HG03135 (cell line): Measurements from ENCODE around the gene AIDA.
"Not testable (repeated sequence)": the region's sequence is repeated elsewhere in the genome, so short reads cannot be mapped to it uniquely, and the experiment has no call there.

Source experiments
- ATAC-seq: cut with Tn5 transposase; IDR thresholded peaks from one replicate; pipeline ENCODE4 v1.9.1; 2021; ENCODE audit warnings: mild to moderate bottlenecking, moderate library complexity; ENCODE audit not compliant: unreplicated experiment

The AIDA gene

GRCh38 chr1:222713091-222713961 is 1.0 kb upstream of the AIDA start:
- ATAC-seq: peak; percentile 54

GRCh38 chr1:222711319-222712252 is 705 bp downstream of the AIDA start:
- ATAC-seq: peak; percentile 35

- no peak for ATAC-seq
Observed at GRCh38 chr1:222709700-222710153, 2.6 kb downstream of the AIDA start.

- no peak for ATAC-seq
Observed at GRCh38 chr1:222706815-222707214, 5.5 kb downstream of the AIDA start.

- ATAC-seq: no peak
Observed at GRCh38 chr1:222704260-222704659, 8.0 kb downstream of the AIDA start.

GRCh38 chr1:222702210-222702609 is 10.1 kb downstream of the AIDA start:
- ATAC-seq: no peak

- no peak for ATAC-seq
Observed at GRCh38 chr1:222697826-222698225, 14.5 kb downstream of the AIDA start.

GRCh38 chr1:222697203-222697602 is 15.1 kb downstream of the AIDA start:
- ATAC-seq: no peak

- no peak for ATAC-seq
Observed at GRCh38 chr1:222696741-222697140, 15.6 kb downstream of the AIDA start.

- ATAC-seq: no peak
Observed at GRCh38 chr1:222694927-222695326, 17.4 kb downstream of the AIDA start.

GRCh38 chr1:222691016-222691415 is 21.3 kb downstream of the AIDA start:
- ATAC-seq: no peak

GRCh38 chr1:222680080-222680479 is 32.2 kb downstream of the AIDA start:
- no peak for ATAC-seq

GRCh38 chr1:222670110-222670509 is 42.2 kb downstream of the AIDA start:
- no peak for ATAC-seq

- ATAC-seq: not testable (repeated sequence)
Observed at GRCh38 chr1:222669107-222669506, 43.2 kb downstream of the AIDA start.

GRCh38 chr1:222668184-222668583 is 44.1 kb downstream of the AIDA start:
- ATAC-seq: not testable (repeated sequence)

GRCh38 chr1:222665964-222666363 is 46.3 kb downstream of the AIDA start:
- ATAC-seq: no peak

GRCh38 chr1:222663431-222663934 is 48.8 kb downstream of the AIDA start:
- no peak for ATAC-seq

- ATAC-seq: no peak
Observed at GRCh38 chr1:222657899-222658298, 54.4 kb downstream of the AIDA start.

- no peak for ATAC-seq
Observed at GRCh38 chr1:222656391-222657155, 55.7 kb downstream of the AIDA start.

- ATAC-seq: peak; percentile 94
Observed at GRCh38 chr1:222654849-222655248, 57.4 kb downstream of the AIDA start.
